IPS DF 4.7 (cell line): ENCODE results near the gene PODNL1.
"Not testable (repeated sequence)": the region's sequence is repeated elsewhere in the genome, so short reads cannot be mapped to it uniquely, and the experiment has no call there.

Source experiments
- DNase-seq: peaks from one replicate; pipeline ENCODE4 v3.0.0-alpha.2; 2013; ENCODE audit warnings: low spot score; ENCODE audit errors: extremely low read depth

The PODNL1 gene

GRCh38 chr19:13973479-13973878 is 35.3 kb upstream of the PODNL1 start:
- not testable (repeated sequence) for DNase-seq

DNA sequence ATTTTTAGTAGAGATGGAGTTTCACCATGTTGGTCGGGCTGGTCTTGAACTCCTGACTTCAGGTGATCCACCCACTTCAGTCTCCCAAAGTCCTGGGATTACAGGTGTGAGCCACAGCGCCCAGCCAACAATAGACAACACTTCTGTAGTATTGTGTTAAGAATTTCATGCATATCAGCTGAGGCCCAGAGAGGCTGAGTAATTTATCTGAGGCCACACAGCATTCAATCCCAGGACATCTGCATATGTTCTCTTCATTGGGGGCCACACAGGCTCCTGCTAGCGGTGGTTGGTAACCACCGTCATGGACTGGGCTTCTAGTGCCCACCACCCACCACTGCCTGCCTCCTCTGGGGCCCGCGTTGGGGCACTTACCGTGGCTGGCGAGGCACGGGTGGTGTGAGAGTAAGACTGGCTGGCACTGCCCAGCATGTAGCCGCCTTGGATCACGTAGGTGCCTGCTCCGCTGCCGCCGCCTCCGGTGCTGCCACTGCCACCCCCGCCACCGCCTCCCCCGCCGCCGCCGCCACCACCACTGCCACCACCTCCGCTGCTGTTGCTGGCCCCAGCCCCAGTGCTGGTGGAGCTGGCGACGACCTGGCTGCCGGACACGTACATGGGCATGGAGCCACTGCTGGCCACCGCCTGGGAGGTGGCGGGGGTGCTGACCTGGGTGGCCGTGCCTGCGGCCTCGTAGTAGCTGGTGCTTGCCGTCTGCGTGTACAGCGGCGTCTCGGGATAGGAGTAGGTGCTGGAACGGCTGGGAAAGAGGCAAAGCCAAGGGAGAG is 34.3 kb upstream of the PODNL1 start:
- DNase-seq, result no peak

GRCh38 chr19:13971868-13972267 is 33.7 kb upstream of the PODNL1 start:
- DNase-seq, result not testable (repeated sequence)

GRCh38 chr19:13969897-13970296 is 31.7 kb upstream of the PODNL1 start:
- no peak for DNase-seq

DNA sequence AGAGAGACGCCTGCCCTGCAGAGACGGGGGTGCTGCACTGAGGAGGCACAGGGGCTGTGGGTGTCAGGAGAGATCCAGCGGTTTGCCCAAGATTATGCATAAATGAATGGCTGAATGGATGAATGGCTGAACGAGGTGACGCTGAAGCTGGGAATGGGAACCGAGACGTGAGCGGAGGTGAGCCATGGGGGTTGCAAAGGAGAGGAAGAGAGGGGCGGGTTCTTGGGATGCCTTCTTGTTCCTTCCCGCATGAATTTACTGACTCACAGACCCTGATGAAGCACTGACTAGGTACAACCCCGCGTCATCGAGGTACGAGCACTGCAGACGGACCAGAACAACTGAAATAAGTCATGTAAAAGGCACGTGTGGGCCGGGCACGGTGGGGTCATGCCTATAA is 30.8 kb upstream of the PODNL1 start:
- no peak for DNase-seq

- DNase-seq, result no peak
Observed at GRCh38 chr19:13968383-13968935, 30.2 kb upstream of the PODNL1 start.

DNA sequence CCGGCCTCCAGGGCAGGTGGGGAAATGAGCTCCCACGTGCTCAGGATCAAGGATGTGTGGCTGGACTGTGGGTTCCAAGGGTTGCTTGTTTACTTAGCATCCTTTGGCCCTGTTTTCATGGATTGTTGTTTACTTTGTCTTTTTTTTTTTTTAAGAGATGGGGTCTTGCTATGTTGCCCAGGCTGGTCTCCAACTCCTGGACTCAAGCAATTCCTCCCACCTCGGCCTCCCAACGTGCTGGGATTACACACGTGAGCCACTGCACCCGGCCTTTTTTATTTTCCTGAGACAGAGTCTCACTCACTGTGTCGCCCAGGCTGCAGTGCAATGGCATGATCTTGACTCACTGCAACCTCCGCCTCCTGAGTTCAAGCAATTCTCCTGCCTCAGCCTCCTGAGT is 29.0 kb upstream of the PODNL1 start:
- DNase-seq, result not testable (repeated sequence)

- no peak for DNase-seq
Observed at GRCh38 chr19:13966684-13967128, 28.5 kb upstream of the PODNL1 start.

- no peak for DNase-seq
Observed at GRCh38 chr19:13965926-13966683, 27.9 kb upstream of the PODNL1 start.

DNA sequence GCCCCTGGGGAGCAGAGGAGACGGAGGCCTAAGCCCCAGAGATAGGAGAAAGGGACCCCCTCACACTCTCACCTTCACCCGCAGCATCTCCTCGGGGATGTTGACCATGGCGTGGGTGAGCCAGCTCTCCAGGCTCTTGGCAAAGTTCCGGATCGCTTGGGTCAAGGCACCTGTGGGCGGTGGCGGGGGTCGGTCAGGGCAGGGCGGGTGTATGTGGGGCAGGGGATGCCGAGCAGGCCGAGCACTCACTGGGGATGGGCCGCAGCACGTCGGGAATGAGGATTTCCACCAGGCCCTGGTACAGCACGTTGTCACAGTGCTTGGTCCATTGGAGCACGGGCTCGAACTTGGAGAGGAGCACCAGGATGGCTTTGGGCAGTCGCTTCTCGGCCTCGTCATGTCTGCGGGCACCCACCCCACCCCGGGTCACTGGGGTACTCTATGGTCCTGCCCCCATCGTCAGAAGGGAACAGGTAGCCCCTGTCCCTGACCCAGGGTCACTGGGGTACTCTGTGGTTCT is 27.2 kb upstream of the PODNL1 start:
- DNase-seq, result no peak

GRCh38 chr19:13964776-13965175 is 26.6 kb upstream of the PODNL1 start:
- no peak for DNase-seq

- DNase-seq, result no peak
Observed at GRCh38 chr19:13963603-13964105, 25.4 kb upstream of the PODNL1 start.

DNA sequence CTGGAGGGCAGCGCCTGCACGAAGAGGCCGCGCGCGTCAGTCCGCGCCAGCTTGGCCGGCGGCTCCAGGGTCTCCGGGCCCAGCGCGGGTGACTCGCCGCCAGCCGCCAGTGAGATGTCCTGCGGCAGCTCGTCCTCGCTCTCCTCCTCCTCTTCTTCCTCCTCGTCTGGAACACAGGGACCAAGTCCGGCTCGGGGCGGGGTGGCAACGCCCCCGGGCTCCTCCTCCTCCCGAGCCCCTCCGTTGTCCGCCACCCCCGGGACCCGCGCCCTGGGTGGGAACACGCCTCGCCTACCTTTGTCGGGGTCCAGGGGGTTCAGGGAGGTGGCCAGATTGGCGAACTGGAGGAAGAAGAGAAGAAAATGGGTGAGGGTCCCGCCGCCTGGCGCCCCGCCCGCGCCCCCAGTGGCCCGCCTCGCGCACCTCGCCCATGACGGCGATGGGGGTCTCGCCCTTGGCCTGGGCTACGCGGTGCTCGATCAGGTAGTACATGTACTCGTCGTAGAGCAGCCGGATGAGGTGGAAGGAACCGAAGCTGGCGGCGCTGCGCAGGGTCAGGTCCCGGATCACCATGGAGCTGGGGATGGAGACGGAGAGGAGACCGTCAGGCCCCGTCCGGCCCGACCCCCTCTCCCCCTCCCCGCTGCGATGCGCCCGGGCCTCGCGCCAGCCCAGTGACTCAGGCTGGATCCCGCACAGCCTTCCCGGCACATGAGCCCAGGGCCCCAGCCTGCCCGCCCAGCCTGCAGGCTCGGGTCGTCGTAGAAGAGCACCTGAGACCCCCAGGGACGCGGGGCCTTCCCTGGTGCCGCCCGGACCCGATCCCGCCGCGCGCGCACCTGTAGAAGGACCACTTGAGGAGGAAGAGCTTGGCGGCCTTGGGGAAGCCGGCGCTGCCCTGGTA is 24.7 kb upstream of the PODNL1 start:
- no peak for DNase-seq

GRCh38 chr19:13961826-13962698 is 23.8 kb upstream of the PODNL1 start:
- DNase-seq, result no peak

- DNase-seq, result no peak
Observed at GRCh38 chr19:13960863-13961784, 22.9 kb upstream of the PODNL1 start.

DNA sequence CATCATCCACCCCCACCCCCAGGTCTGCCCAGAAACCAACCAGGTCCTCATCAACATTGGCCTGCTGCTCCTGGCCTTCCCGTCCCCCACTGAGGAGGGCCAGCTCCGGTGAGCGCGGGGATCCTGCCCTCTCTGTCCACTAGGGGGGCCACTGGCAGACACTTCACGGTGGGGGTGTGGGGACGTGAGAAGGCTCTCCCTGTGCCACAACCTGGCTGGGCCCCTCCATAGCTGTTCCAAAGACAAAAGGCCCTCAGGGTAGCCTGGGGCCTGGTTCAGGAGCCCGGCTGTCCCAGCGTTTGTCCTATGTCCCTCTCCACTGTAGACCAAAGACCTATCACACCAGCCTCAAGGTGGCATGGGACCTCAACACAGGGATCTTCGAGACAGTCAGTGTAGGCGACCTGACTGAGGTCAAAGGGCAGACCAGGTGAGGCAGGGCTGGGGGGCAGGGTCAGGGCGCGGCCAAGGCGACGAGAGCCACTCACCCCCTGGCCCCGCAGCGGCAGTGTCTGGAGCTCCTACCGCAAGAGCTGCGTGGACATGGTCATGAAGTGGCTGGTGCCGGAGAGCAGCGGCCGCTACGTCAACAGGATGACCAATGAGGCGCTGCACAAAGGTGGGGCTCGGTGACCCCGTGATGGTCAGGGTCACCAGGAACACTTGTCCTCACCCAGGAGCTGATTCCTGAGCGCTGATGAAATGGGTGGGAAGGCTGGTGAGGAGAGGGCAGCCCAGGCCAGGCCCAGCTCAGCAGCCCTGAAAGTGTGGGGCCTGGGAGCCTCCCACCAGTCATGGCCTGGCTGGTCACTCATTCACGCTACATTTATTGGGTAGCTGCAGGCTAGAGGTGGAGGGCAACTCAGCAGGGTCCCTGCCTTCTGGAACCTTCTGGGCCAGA is 22.0 kb upstream of the PODNL1 start:
- no peak for DNase-seq

- DNase-seq, result no peak
Observed at GRCh38 chr19:13959141-13959961, 21.1 kb upstream of the PODNL1 start.
